Prostate gland (tissue), 2 donors: ENCODE data around the gene MYO15B.

ENCODE experiments used
- POLR2A ChIP-seq: fragments of 450-650 bp; IDR thresholded peaks from one replicate; pipeline ENCODE4 v1.6.1; 2016; ENCODE audit warnings: antibody characterized with exemption, mild to moderate bottlenecking
- POLR2AphosphoS5 ChIP-seq: sonication (generic); formaldehyde crosslinking; IDR thresholded peaks from one replicate; pipeline ENCODE4 v1.6.1; 2017; ENCODE audit warnings: antibody characterized with exemption
- TF ChIP-seq, protein P1 (sequence below), 4 experiments: fragments of 200-600 bp in 2 of 4; fragments of 450-650 bp in 2 of 4; sonication (generic) in 2 of 4; IDR thresholded peaks; 1 replicate in 3 of 4; 2 replicates in 1 of 4; pipeline ENCODE4 v1.5.1; 2016 to 2019; ENCODE audit warnings: antibody characterized with exemption in 4 of 4, mild to moderate bottlenecking in 2 of 4, moderate library complexity in 2 of 4

- TF ChIP-seq, protein P1, sequence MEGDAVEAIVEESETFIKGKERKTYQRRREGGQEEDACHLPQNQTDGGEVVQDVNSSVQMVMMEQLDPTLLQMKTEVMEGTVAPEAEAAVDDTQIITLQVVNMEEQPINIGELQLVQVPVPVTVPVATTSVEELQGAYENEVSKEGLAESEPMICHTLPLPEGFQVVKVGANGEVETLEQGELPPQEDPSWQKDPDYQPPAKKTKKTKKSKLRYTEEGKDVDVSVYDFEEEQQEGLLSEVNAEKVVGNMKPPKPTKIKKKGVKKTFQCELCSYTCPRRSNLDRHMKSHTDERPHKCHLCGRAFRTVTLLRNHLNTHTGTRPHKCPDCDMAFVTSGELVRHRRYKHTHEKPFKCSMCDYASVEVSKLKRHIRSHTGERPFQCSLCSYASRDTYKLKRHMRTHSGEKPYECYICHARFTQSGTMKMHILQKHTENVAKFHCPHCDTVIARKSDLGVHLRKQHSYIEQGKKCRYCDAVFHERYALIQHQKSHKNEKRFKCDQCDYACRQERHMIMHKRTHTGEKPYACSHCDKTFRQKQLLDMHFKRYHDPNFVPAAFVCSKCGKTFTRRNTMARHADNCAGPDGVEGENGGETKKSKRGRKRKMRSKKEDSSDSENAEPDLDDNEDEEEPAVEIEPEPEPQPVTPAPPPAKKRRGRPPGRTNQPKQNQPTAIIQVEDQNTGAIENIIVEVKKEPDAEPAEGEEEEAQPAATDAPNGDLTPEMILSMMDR (IDR thresholded peaks at IDR 0.05): no peak
- TF ChIP-seq POLR2A (no peak), POLR2AphosphoS5 (no peak)
These were observed 8.9 kb downstream of the MYO15B start for GRCh38 chr17:75596320-75597087.
